HepG2 (cell line): ENCODE results near the gene APOL4. TPM values are rescaled to one million over a fixed set of nuclear protein-coding genes. Genes with fewer than 3 reads are reported as not detected.

ENCODE experiments used
- ATAC-seq: fragments of 200-7000 bp; cut with Tn5 transposase; 3 replicates; pipeline ENCODE4 v1.9.1; 2020; ENCODE audit warnings: mild to moderate bottlenecking, moderate library complexity
- BruUV-seq: library from RNA; stranded (reverse); fragments of 400-500 nt; replicated peaks from 2 replicates; lab custom pipeline; 2021; lab: Mats Ljungman, UMichigan
- CTCF ChIA-PET: fragments of 300-600 bp; formaldehyde crosslinking; extraction: SDS; loops from one replicate; lab custom pipeline; 2021; ENCODE audit warnings: low total read pairs, inconsistent platforms, low intra/inter-chr PET ratio; lab: Yijun Ruan, JAX
- POLR2A ChIA-PET: fragments of 350-600 bp; sonication (Branson Sonifier 250); formaldehyde crosslinking; loops from one replicate; lab custom pipeline; 2020; ENCODE audit warnings: antibody characterized with exemption, inconsistent platforms; lab: Yijun Ruan, JAX
- DNase-seq: peaks from one replicate; pipeline ENCODE4 v3.0.0-alpha.2; 2015; ENCODE audit warnings: low spot score
- FAIRE-seq: peaks from 3 replicates; lab custom pipeline; 2011; peaks lifted over from hg19 to GRCh38; lab: Jason Lieb, UNC
- H2AFZ ChIP-seq: one replicate; pipeline ENCODE4 v1.6.1; 2011; ENCODE audit warnings: low read length, inconsistent platforms
- H3K27ac ChIP-seq: fragments of 300-600 bp; 3 replicates; pipeline ENCODE4 v1.8.0; 2011; ENCODE audit warnings: mixed run types, mild to moderate bottlenecking, mixed read lengths, low read length, inconsistent platforms; ENCODE audit not compliant: insufficient read depth; ENCODE audit errors: extremely low read length
- H3K27me3 ChIP-seq, 2 experiments: fragments of 200-600 bp in 1 of 2; 2 replicates in 1 of 2; 3 replicates in 1 of 2; pipeline versions ENCODE4 v1.6.0 to v1.8.0; 2011; ENCODE audit warnings: low read length in 2 of 2, mild to moderate bottlenecking in 2 of 2, moderate library complexity in 2 of 2, inconsistent platforms in 1 of 2; ENCODE audit not compliant: insufficient read depth in 2 of 2, control insufficient read depth in 1 of 2
- H3K36me3 ChIP-seq, 2 experiments: fragments of 200-600 bp in 1 of 2; replicated peaks in 1 of 2; 2 replicates in 1 of 2; 3 replicates in 1 of 2; pipeline versions ENCODE4 v1.5.1 to v1.8.0; 2011; ENCODE audit warnings: low read length in 2 of 2, inconsistent platforms in 1 of 2; ENCODE audit not compliant: insufficient read depth in 2 of 2, control insufficient read depth in 1 of 2
- H3K4me1 ChIP-seq: 2 replicates; pipeline ENCODE4 v1.5.1; 2012; ENCODE audit warnings: low read length, inconsistent platforms; ENCODE audit not compliant: insufficient read depth
- H3K4me2 ChIP-seq: 2 replicates; pipeline ENCODE4 v1.6.0; 2011; ENCODE audit warnings: low read depth, low read length, inconsistent platforms
- H3K4me3 ChIP-seq, 3 experiments: fragments of 200-600 bp in 1 of 3; sonication (generic), shearing (Covaris generic) in 1 of 3; replicated peaks in 1 of 3; 2 replicates each; pipeline ENCODE4 v1.5.1; 2011 to 2016; ENCODE audit warnings: low read length in 3 of 3, inconsistent platforms in 2 of 3, low read depth in 2 of 3, mild to moderate bottlenecking in 2 of 3, control low read depth in 1 of 3, mixed read lengths in 1 of 3; ENCODE audit not compliant: insufficient read depth in 1 of 3
- H3K79me2 ChIP-seq: one replicate; pipeline ENCODE4 v1.6.1; 2011; ENCODE audit warnings: low read length, inconsistent platforms; ENCODE audit not compliant: insufficient read depth
- H3K9ac ChIP-seq: 2 replicates; pipeline ENCODE4 v1.6.0; 2011; ENCODE audit warnings: mild to moderate bottlenecking, low read depth, low read length, inconsistent platforms; ENCODE audit not compliant: insufficient read depth
- H3K9me3 ChIP-seq: 2 replicates; pipeline ENCODE4 v1.5.1; 2012; ENCODE audit warnings: mild to moderate bottlenecking, low read length
- H4K20me1 ChIP-seq: 2 replicates; pipeline ENCODE4 v1.6.0; 2011; ENCODE audit warnings: inconsistent platforms, mild to moderate bottlenecking, low read length, moderate library complexity; ENCODE audit not compliant: insufficient read depth
- ARHGAP35 ChIP-seq: sonication (generic); formaldehyde crosslinking; IDR thresholded peaks from 2 replicates; pipeline ENCODE4 v1.9.0; 2022; ENCODE audit warnings: mild to moderate bottlenecking, inconsistent platforms, moderate library complexity, missing genetic modification reagents, borderline replicate concordance
- BCL6 ChIP-seq: IDR thresholded peaks from 2 replicates; pipeline ENCODE4 v1.6.1; 2016; ENCODE audit warnings: missing genetic modification reagents, missing compliant biosample characterization
- FOXP1 ChIP-seq, 2 experiments: fragments of 450-650 bp in 1 of 2; IDR thresholded peaks; 2 replicates each; pipeline ENCODE4 v1.6.1; 2017 to 2018; ENCODE audit warnings: antibody characterized with exemption in 1 of 2
- GABPB1 ChIP-seq: IDR thresholded peaks from 2 replicates; pipeline ENCODE4 v1.6.1; 2016; ENCODE audit warnings: mild to moderate bottlenecking, missing genetic modification reagents, moderate library complexity, missing compliant biosample characterization
- KIAA2018 ChIP-seq: sonication (generic); formaldehyde crosslinking; IDR thresholded peaks from 2 replicates; pipeline ENCODE4 v1.5.0; 2020; ENCODE audit warnings: mild to moderate bottlenecking, missing genetic modification reagents, borderline replicate concordance
- PHF5A ChIP-seq: IDR thresholded peaks from one replicate; pipeline ENCODE4 v1.6.1; 2018; ENCODE audit warnings: low read depth, missing genetic modification reagents; ENCODE audit not compliant: unreplicated experiment
- PITX1 ChIP-seq: sonication (generic); formaldehyde crosslinking; IDR thresholded peaks from 2 replicates; pipeline ENCODE4 v1.5.1; 2020; ENCODE audit warnings: mild to moderate bottlenecking, missing genetic modification reagents
- SRSF4 ChIP-seq: fragments of 200-400 bp; formaldehyde crosslinking; IDR thresholded peaks from one replicate; pipeline ENCODE4 v1.6.1; 2018; ENCODE audit warnings: mild to moderate bottlenecking, low read depth, low read length, moderate library complexity; ENCODE audit not compliant: poor library complexity, severe bottlenecking
- SRSF9 ChIP-seq: fragments of 200-400 bp; formaldehyde crosslinking; IDR thresholded peaks from 2 replicates; pipeline ENCODE4 v1.6.1; 2018; ENCODE audit warnings: borderline replicate concordance, mild to moderate bottlenecking, low read depth, low read length; ENCODE audit not compliant: insufficient read depth, poor library complexity, severe bottlenecking
- TCF7 ChIP-seq: sonication (generic); IDR thresholded peaks from 2 replicates; pipeline ENCODE4 v1.6.1; 2016; ENCODE audit warnings: antibody characterized with exemption, low read depth
- WGBS: methylation state at CpG from one replicate; pipeline ENCODE4 v1.1.6; 2017; ENCODE audit warnings: low lambda C conversion rate; 5-methylcytosine and 5-hydroxymethylcytosine counted together
- in situ Hi-C: cut with HindIII; loops from 2 replicates; pipeline ENCODE4 v1.10.0; 2017; ENCODE audit warnings: low pct_unique_long_range_greater_than_20kb; ENCODE audit not compliant: extremely low pct_ligation_motif_present
- intact Hi-C: fragments of 100-400 bp; cut with micrococcal nuclease; formaldehyde crosslinking; loops from one replicate; pipeline ENCODE4 v1.10.0; 2022; ENCODE audit not compliant: unreplicated experiment
- polyA plus RNA-seq, 8 experiments: library from polyadenylated mRNA; depleted of rRNA in 3 of 8; stranded (reverse) in 7 of 8; unstranded in 1 of 8; fragments of >200 nt; fragmentation: Illumina TruSeq in 4 of 8; extraction: Trizol in 4 of 8; gene quantifications; 2 replicates each; pipeline versions ENCODE4 v1.2.1 to v1.2.3, GENCODE V29; 2011 to 2016; ENCODE audit warnings: low read depth in 4 of 8, missing spikeins in 1 of 8, mixed read lengths in 1 of 8; ENCODE audit not compliant: insufficient read depth in 1 of 8
- total RNA-seq, 5 experiments: library from RNA; depleted of rRNA; stranded (reverse); fragments of >200 nt; fragmentation: Illumina TruSeq; extraction: Trizol; gene quantifications; 2 replicates each; pipeline ENCODE4 v1.2.3, GENCODE V29; 2016; ENCODE audit warnings: low read depth in 1 of 5

The APOL4 gene
- total and polyA plus RNA-seq, 2 of the 13 experiments (the other 11 are each of a cell fraction or from before 2014, with no cell fraction given): 0.77 to 2.8 TPM

DNA sequence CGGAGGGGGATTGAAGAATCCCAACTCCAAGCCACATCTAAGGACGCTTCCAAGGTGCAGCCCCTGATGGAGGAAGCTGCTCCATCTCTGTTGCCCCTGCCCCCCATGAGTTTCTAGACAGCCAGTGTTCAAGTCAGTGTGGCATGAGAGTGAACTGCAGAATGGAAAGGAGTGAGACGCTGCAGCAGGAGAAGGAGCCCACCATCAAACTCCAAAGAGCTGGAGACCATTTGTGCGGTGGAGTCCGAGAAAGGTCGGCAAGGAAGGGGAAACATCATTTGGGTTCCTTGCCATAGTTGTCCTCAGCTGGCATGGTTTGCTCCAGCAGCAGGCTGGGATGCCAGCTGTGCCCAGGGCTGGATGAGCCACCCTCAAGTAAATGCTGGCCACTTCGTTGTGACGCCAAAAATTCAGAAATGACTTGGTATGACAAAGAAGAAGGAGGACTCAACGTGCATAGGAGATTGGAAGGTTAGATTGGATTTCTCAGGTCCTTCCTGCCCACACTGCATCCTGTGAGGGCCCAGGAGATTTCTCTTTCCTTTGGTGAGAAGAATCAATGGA is 21.4 kb upstream of the APOL4 start:
- 87% methylated on average over 9 of the region's 9 CpGs for WGBS
- intact Hi-C loops: no loop called here
- no peaks in the 10 kb centered on the region for H3K9me3 ChIP-seq
- H3K4me3 ChIP-seq: no peak overlapping the region
- H3K4me1 ChIP-seq: peaks cover 28% of the 10 kb centered on the region
- no peak overlapping the region for H2AFZ ChIP-seq
- no TSS peak for BruUV-seq
- ATAC-seq: no peak
- no peaks in the 10 kb centered on the region for H3K27me3 ChIP-seq
- H4K20me1 ChIP-seq: no peaks in the 10 kb centered on the region
- H3K79me2 ChIP-seq: no peaks in the 10 kb centered on the region
- H3K9ac ChIP-seq: no peak overlapping the region
- no peak overlapping the region for H3K27ac ChIP-seq
- CTCF ChIA-PET: interaction anchor here (2.2 kb wide), 1 partner anchor 28 kb away, joined by 22 read pairs; no protein-coding TSS in a partner anchor
- no peak for FAIRE-seq
- peaks cover 6 to 8% of the 10 kb centered on the region in 2 experiments; a peak in 4 of 5 replicates for H3K36me3 ChIP-seq
- no peak for DNase-seq
- in situ Hi-C loops: loop anchor here (10.0 kb wide), 1 partner anchor 78 kb away; no protein-coding TSS in a partner anchor
- POLR2A ChIA-PET: no interaction called here
- no peak overlapping the region for H3K4me2 ChIP-seq
- TF ChIP-seq SRSF9 (no peak), ARHGAP35 (CRISPR knock-in tag) (no peak), PHF5A (no peak), SRSF4 (no peak), BCL6 (no peak), KIAA2018 (no peak), PITX1 (no peak), TCF7 (no peak), FOXP1 (IDR thresholded peaks at IDR 0.05) (no peak), FOXP1 (CRISPR knock-in tag; IDR thresholded peaks at IDR 0.05) (no peak), GABPB1 (CRISPR knock-in tag) (no peak)
